HG03575 (cell line): Measurements from ENCODE around the gene DSN1.
"Not testable (repeated sequence)": the region's sequence is repeated elsewhere in the genome, so short reads cannot be mapped to it uniquely, and the experiment has no call there.

Experiments used
- ATAC-seq: cut with Tn5 transposase; IDR thresholded peaks from one replicate; pipeline ENCODE4 v1.9.1; 2021; ENCODE audit not compliant: unreplicated experiment, insufficient number of reproducible peaks, low FRiP score; ENCODE audit errors: extremely low read depth

Gene DSN1

DNA sequence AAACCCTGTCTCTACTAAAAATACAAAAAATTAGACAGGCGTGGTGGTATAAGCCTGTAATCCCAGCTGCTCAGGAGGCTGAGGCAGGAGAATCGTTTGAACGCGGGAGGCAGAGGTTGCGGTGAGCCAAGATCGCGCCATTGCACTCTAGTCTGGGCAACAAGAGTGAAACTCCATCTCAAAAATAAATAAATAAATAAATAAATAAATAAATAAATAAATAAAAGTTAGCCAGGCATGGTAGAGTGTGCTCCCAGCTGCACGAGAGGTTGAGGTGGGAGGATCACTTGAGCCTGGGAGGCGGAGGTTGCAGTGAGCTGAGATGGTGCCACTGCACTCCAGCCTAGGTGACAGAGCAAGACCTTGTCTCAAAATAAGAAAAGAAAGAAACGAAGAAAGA lies 25.8 kb upstream of the DSN1 start:
- ATAC-seq, result not testable (repeated sequence)

- no peak for ATAC-seq
Measured at GRCh38 chr20:36796875-36797274, 23.3 kb upstream of the DSN1 start.

GRCh38 chr20:36796117-36796516 lies 22.6 kb upstream of the DSN1 start:
- no peak for ATAC-seq

DNA sequence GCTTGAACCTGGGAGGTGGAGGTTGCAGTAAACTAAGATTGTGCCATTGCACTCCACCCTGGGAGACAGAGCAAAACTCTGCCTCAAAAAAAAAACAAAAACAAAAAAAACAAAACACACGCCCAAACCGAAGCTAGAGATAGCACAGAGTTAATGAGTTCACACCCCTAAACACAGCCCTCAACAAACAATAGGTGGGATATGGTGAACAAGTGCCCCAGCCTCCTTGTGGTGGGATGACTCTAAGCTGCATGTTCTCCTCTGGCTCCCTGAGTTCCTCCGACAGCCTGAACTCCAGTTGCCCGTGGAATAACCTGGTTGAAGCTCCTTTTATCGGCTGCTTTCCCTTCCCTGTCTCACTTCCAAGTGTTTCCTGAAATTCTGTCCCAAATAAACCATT lies 22.1 kb upstream of the DSN1 start:
- ATAC-seq, result no peak

DNA sequence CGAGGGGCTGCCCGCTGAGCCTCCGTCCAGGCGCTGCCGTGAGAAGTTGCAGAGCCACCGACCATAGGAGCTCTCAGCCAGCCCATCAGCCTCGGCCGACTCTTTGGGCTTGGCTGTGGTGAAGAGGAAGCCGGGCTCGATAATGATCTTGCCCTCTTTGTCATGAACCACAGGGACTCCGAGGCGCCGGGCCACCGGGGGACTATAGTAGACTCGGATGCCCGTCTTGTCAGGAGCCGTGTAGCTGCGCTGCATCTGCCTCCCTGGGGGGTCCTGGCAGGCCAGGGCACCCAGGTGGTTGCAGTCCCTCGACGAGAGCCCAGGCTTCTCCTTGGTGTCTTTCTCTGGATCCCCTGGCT lies 20.5 kb upstream of the DSN1 start:
- ATAC-seq, result no peak

DNA sequence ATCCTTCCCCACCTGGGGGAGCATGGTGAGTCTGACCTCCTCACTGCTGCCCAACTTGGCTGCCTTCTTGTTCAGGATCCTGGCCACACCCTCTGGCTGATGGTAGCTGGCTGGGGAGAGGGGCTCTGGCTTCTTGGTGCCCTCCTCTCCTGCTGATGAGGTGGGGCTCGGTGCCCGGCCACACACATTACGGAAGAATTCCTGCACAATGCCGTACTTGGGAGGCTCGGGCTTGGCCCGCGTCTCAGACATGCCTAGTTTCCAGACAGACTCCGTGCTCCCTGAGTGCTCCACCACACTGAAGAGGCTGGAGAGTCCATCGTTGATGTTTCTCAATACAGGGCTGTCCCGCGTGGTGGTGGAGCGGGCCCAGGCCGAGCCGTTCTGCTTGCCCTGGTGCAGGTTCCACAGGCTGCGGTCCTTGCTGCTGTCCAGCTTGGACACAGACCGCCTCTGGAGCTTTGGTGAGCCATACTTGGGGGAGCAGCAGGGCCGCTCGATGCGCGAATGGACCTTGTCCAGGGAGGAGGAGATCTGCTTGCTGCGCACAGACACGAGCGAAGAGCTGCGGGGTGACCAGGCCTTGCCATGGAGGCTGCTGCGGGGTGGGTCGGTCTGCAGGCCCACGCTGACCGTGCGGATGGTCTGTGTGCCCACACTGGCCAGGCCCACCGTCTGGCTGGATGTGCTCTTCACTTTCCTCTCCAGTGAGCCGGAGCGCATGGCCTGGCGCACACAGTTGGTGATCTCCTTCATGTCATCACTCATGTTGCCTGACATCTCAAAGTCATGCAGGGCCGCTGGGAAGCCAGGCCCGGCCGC lies 19.9 kb upstream of the DSN1 start:
- ATAC-seq, result no peak

DNA sequence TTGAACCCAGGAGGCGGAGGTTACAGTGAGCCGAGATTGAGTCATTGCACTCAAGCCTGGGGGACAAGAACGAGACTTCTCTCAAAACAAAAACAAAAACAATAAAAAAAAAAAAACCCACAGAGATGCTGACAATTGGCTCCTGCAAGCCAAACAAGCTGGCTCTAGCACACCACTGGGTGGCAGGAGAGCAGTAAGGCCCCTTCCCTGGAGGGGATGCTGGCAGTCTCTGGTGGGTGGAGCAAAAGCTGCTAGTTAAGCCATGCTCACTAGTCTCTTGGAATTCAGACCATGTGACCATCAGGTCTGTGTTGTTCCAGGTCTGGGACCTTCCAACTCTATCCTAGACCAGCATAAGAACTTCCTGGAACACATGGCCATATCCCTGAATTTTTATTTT lies 18.9 kb upstream of the DSN1 start:
- no peak for ATAC-seq

GRCh38 chr20:36791862-36792261 lies 18.3 kb upstream of the DSN1 start:
- no peak for ATAC-seq

GRCh38 chr20:36786663-36787062 lies 13.1 kb upstream of the DSN1 start:
- ATAC-seq, result no peak

- no peak for ATAC-seq
Measured at GRCh38 chr20:36786246-36786645, 12.7 kb upstream of the DSN1 start.

DNA sequence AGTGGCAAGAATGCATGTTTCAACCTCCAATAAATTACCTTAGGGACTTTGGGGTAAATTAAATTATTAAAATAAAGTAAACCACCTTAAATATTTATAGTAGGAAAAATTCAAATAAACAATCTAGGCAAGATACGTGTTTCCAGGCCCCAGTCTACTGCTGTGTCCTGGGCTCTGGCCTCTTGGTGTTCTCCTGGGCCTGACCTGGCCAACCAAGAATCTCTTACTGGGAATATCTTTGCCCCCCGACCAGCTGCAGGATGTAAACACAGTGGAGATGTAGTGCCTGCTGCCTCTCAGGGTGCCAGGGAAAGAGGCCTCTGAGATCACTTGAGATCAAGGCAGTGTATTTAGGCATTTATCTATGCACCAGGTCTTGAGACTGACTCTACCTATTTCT lies 11.7 kb upstream of the DSN1 start:
- ATAC-seq, result no peak

GRCh38 chr20:36784900-36785299 lies 11.3 kb upstream of the DSN1 start:
- ATAC-seq, result no peak

DNA sequence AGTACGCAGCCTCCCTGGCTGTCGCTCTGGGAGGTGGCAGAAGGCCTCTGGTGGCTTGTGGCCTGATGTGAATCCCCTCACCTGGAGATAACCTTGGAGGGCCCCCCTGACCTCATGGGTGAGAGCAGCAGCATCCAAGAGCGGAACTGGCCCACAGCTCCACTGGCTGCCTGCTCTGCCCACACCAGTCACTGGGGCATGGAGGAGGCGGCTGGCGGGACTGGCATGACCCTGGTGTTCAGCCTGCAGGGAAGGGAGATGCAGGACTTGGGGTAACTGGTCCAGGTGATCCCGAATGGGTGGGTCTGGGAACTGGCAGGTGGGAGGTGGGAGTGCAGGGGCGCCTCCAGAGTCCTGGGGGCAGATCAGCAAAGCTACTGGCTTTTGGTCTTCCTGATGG lies 10.6 kb upstream of the DSN1 start:
- ATAC-seq, result no peak

- ATAC-seq, result no peak
Measured at GRCh38 chr20:36779656-36780025, 6.1 kb upstream of the DSN1 start.

DNA sequence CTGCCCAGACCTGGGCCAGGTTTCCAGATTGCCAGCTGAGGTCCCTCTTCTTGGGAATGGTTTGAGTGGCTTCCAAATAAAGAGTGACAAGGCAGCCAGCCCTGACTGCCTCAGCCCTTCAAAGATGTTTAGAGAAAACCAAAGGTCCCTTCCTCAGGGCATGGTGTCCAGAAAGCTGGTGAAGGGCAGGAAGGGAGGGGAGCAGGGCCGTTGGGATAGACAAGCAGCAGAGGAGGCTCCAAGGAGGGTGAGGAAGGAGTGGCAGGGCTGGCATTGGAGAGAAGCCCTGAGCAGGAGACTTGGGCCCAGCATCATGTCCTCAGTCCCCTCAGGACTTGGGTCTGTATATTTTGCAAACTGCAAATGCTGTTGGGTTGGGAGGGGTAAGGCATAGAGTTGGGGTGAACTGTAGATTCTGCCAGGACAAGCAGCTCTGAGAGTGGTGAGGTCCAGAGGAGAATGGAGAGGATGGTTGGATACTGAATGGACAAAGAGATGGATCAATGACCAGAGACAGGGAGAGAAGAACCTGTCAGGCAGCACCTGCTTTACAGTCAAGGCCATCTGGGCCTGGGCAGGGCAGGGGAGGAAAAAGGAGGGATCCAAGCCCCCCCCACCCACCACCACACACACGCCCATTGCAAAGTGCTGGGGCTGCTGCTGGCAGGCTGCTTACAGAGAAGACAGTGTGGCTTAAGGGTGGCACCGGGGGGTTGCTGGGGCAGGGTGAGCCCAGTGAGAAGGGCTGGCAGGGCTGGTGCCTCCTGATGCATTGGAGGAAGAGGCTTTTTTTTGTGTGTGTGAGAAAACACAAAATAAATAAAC lies 5.5 kb upstream of the DSN1 start:
- no peak for ATAC-seq

- ATAC-seq, result no peak
Measured at GRCh38 chr20:36777576-36777975, 4.0 kb upstream of the DSN1 start.

DNA sequence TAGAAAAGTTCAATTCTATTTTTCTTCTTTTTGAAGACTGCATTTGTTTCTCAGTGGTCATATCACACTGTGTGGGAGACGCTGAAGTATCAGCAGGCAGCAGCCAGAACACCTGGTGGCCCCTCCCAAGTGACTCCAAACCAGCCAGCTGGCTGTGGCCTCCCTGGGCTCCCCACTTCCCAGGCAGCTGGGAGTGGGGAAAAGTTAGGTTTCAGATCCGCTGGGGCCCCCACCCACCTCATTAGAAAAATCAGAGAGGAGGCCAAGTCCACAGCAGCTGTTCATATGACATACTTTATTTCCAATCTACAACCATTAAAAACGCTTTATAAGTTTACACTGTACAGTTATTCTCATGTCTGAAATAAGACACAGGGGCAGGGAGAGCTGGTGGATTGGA lies 3.6 kb upstream of the DSN1 start:
- no peak for ATAC-seq

GRCh38 chr20:36775826-36776225 lies 2.3 kb upstream of the DSN1 start:
- no peak for ATAC-seq

GRCh38 chr20:36775196-36775595 lies 1.6 kb upstream of the DSN1 start:
- ATAC-seq, result no peak

DNA sequence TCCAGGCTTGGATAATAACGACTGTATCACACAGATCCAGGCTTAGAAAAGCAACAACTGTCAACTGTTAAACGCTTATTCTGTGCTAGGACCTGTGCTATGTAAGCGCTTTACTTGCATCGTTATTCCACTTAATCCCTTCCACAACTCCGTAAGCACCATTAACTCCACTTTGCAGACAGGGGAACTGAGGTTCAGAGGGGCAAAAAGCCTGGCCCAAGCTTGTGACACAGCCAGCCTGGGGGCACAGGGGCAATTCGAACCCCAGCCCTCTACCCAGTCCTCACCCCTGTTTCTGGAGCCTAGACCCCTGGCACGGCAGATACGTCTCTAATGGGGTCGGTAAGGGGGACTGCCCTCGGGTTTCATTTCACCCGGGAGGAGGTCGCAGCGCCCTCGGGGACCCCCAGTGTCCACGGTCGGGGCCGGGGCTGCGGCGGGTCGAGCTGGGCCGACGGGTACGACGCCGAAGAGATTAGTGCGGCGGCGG lies 411 bp downstream of the DSN1 start:
- ATAC-seq, result no peak
